K562 (cell line): ENCODE results near the gene KIF23. TPM values are rescaled to one million over a fixed set of nuclear protein-coding genes. Genes with fewer than 3 reads are reported as not detected.

ENCODE experiments used
- ATAC-seq: fragments of 200-7000 bp; cut with Tn5 transposase; 3 replicates; pipeline ENCODE4 v1.9.1; 2020; ENCODE audit warnings: moderate library complexity
- BruUV-seq: library from RNA; stranded (reverse); fragments of 400-500 nt; replicated peaks from 2 replicates; lab custom pipeline; 2021; lab: Mats Ljungman, UMichigan
- CTCF ChIA-PET: fragments of 300-600 bp; formaldehyde crosslinking; extraction: SDS; loops from one replicate; lab custom pipeline; 2021; ENCODE audit warnings: low intra/inter-chr PET ratio; lab: Yijun Ruan, JAX
- POLR2A ChIA-PET: fragments of 300-600, 350-650 bp; sonication (Branson Sonifier 250); formaldehyde crosslinking; extraction: SDS; loops from one replicate; lab custom pipeline; 2021; ENCODE audit warnings: antibody characterized with exemption, inconsistent platforms; lab: Yijun Ruan, JAX
- DNase-seq, 4 experiments: peaks; one replicate each; pipeline versions ENCODE4 v3.0.0 to v3.0.0-alpha.2; 2011 to 2018; ENCODE audit warnings: low spot score in 3 of 4, mixed read lengths in 3 of 4; ENCODE audit errors: extremely low read depth in 1 of 4
- FAIRE-seq: peaks from 2 replicates; lab custom pipeline; 2011; peaks lifted over from hg19 to GRCh38; lab: Jason Lieb, UNC
- H2AFZ ChIP-seq: 2 replicates; pipeline ENCODE4 v1.6.0; 2011; ENCODE audit warnings: low read depth, low read length, control low read depth, inconsistent platforms
- H3K27ac ChIP-seq: fragments of 200-600 bp; 3 replicates; pipeline ENCODE4 v1.8.0; 2011; ENCODE audit warnings: low read depth, mild to moderate bottlenecking, control low read depth, inconsistent platforms, low read length, moderate library complexity, mixed read lengths; ENCODE audit errors: extremely low read depth
- H3K27me3 ChIP-seq, 2 experiments: fragments of 300-600 bp in 1 of 2; 2 replicates in 1 of 2; 3 replicates in 1 of 2; pipeline versions ENCODE4 v1.6.0 to v1.8.0; 2011; ENCODE audit warnings: inconsistent platforms in 2 of 2, low read length in 2 of 2, mild to moderate bottlenecking in 1 of 2, mixed read lengths in 1 of 2, moderate library complexity in 1 of 2; ENCODE audit not compliant: control insufficient read depth in 2 of 2, insufficient read depth in 2 of 2
- H3K36me3 ChIP-seq: fragments of 300-600 bp; 3 replicates; pipeline ENCODE4 v1.8.0; 2011; ENCODE audit warnings: mild to moderate bottlenecking, low read length, inconsistent platforms; ENCODE audit not compliant: control insufficient read depth, insufficient read depth
- H3K4me1 ChIP-seq, 2 experiments: fragments of 200-600 bp in 1 of 2; replicated peaks in 1 of 2; 2 replicates in 1 of 2; 3 replicates in 1 of 2; pipeline versions ENCODE4 v1.5.1 to v1.8.0; 2011; ENCODE audit warnings: inconsistent platforms in 2 of 2, low read length in 2 of 2, mild to moderate bottlenecking in 1 of 2, mixed read lengths in 1 of 2, moderate library complexity in 1 of 2; ENCODE audit not compliant: control insufficient read depth in 2 of 2, insufficient read depth in 2 of 2
- H3K4me2 ChIP-seq: 2 replicates; pipeline ENCODE4 v1.6.1; 2011; ENCODE audit warnings: low read length, control low read depth, inconsistent platforms, mixed read lengths; ENCODE audit not compliant: insufficient read depth
- H3K4me3 ChIP-seq: fragments of 200-600 bp; sonication (generic), shearing (Covaris generic); 2 replicates; pipeline ENCODE4 v1.5.1; 2016; ENCODE audit warnings: control low read depth, inconsistent platforms
- H3K79me2 ChIP-seq: fragments of 200-600 bp; 3 replicates; pipeline ENCODE4 v1.8.0; 2011; ENCODE audit warnings: low read length, inconsistent platforms; ENCODE audit not compliant: control insufficient read depth, insufficient read depth
- H3K9ac ChIP-seq, 2 experiments: 2 replicates each; pipeline versions ENCODE4 v1.6.0 to v1.6.1; 2011; ENCODE audit warnings: low read depth in 2 of 2, low read length in 2 of 2, control low read depth in 1 of 2, inconsistent platforms in 1 of 2, mild to moderate bottlenecking in 1 of 2, mixed read lengths in 1 of 2; ENCODE audit not compliant: insufficient read depth in 1 of 2
- H3K9me1 ChIP-seq: one replicate; pipeline ENCODE4 v1.6.0; 2011; ENCODE audit warnings: inconsistent platforms, mild to moderate bottlenecking, low read length, moderate library complexity; ENCODE audit not compliant: control insufficient read depth, insufficient read depth
- H3K9me3 ChIP-seq: replicated peaks from 2 replicates; pipeline ENCODE4 v1.5.1; 2011; ENCODE audit warnings: low read depth, low read length, inconsistent platforms; ENCODE audit not compliant: control insufficient read depth, insufficient read depth
- H4K20me1 ChIP-seq: replicated peaks from 2 replicates; pipeline ENCODE4 v1.6.1; 2011; ENCODE audit warnings: low read length, inconsistent platforms, mixed read lengths; ENCODE audit not compliant: control insufficient read depth, insufficient read depth
- MNT ChIP-seq, 2 experiments: fragments of 450-650 bp; conservative IDR thresholded peaks; 2 replicates each; pipeline ENCODE4 v1.6.1; 2017; ENCODE audit warnings: mild to moderate bottlenecking in 2 of 2, moderate library complexity in 2 of 2
- RAD21 ChIP-seq, 2 experiments: fragments of 250-450 bp in 1 of 2; fragments of 450-650 bp in 1 of 2; sonication (Bioruptor Pico) in 1 of 2; formaldehyde crosslinking in 1 of 2; IDR thresholded peaks in 1 of 2; conservative IDR thresholded peaks in 1 of 2; 2 replicates each; pipeline versions ENCODE4 v1.4.0 to v1.8.0; 2020 to 2022; ENCODE audit warnings: mild to moderate bottlenecking in 2 of 2, moderate library complexity in 1 of 2
- THAP7 ChIP-seq: fragments of 250-450 bp; sonication (Bioruptor Pico); IDR thresholded peaks from 2 replicates; pipeline ENCODE4 v1.5.0; 2021
- USF2 ChIP-seq: sonication (generic); formaldehyde crosslinking; IDR thresholded peaks from 2 replicates; pipeline ENCODE4 v1.5.0; 2020; ENCODE audit warnings: missing genetic modification reagents
- WGBS: fragments of 100-300 bp; shearing (Covaris generic); methylation state at CpG from one replicate; pipeline ENCODE4 v1.1.6; 2016; ENCODE audit warnings: low coverage, mixed read lengths; ENCODE audit not compliant: insufficient coverage; ENCODE audit errors: missing lambda C conversion rate; 5-methylcytosine and 5-hydroxymethylcytosine counted together
- in situ Hi-C: fragments of 300-500 bp; cut with MboI; formaldehyde crosslinking; loops from 4 replicates; pipeline ENCODE4 v1.15.0; 2018; ENCODE audit warnings: inconsistent platforms, mixed read lengths
- intact Hi-C: fragments of 100-400 bp; cut with micrococcal nuclease; formaldehyde crosslinking; loops from 2 replicates; pipeline ENCODE4 v1.14.2; 2022
- polyA plus RNA-seq, 8 experiments: library from polyadenylated mRNA; depleted of rRNA in 4 of 8; stranded (reverse) in 5 of 8; unstranded in 3 of 8; fragments of >200 nt; fragmentation: Nextera tagmentation in 2 of 8; fragmentation: Illumina TruSeq in 1 of 8; extraction: Ambion mirVana in 2 of 8; extraction: Trizol in 1 of 8; gene quantifications; 2 replicates each; pipeline versions ENCODE4 v1.2.1 to v1.2.3, GENCODE V29; 2011 to 2014; ENCODE audit warnings: inconsistent platforms in 1 of 8, missing spikeins in 1 of 8
- total RNA-seq, 7 experiments: library from RNA; depleted of rRNA in 6 of 7; stranded (reverse); fragments of >200 nt in 6 of 7; fragmentation: Illumina TruSeq in 2 of 7; extraction: Trizol in 2 of 7; gene quantifications; 2 replicates each; pipeline versions ENCODE4 v1.2.1 to v1.2.3, GENCODE V29; 2011 to 2021; ENCODE audit warnings: low replicate concordance in 1 of 7

KIF23 gene
- total and polyA plus RNA-seq, 9 of the 15 experiments (the other 6 are each of a cell fraction or from before 2014, with no cell fraction given), result 29.4 to 58.2 (median 41.9) TPM

- H3K4me2 ChIP-seq, result no peak overlapping the region
- BruUV-seq, result no TSS peak
- no peak overlapping the region for H2AFZ ChIP-seq
- H4K20me1 ChIP-seq, result no peaks in the 10 kb centered on the region
- no peak overlapping the region for H3K27ac ChIP-seq
- H3K27me3 ChIP-seq, result no peaks in the 10 kb centered on the region; a peak in 1 of 5 replicates
- no peaks in the 10 kb centered on the region for H3K9me3 ChIP-seq
- in situ Hi-C loops, result no loop called here
- no peak for ATAC-seq
- H3K4me3 ChIP-seq, result no peak overlapping the region
- ChIA-PET POLR2A (interaction anchor here (0.9 kb wide), 1 partner anchor 9 kb away, joined by 3 read pairs; no protein-coding TSS in a partner anchor), CTCF (no interaction called here)
- no peaks in the 10 kb centered on the region for H3K4me1 ChIP-seq
- no peaks in the 10 kb centered on the region for H3K9me1 ChIP-seq
- TF ChIP-seq MNT (conservative IDR thresholded peaks at IDR 0.05) (no peak), USF2 (CRISPR knock-in tag) (no peak), THAP7 (CRISPR knock-in tag) (no peak), RAD21 (CRISPR knock-in tag; conservative IDR thresholded peaks at IDR 0.05 in 1 of 2, IDR thresholded peaks at IDR 0.05 in 1 of 2) (no peak)
- TF ChIP-seq, all 486 proteins: peak for 0
- H3K9ac ChIP-seq, result no peak overlapping the region
- FAIRE-seq (no peak), DNase-seq (no peak)
- WGBS, result 34% methylated on average over 3 of the region's 3 CpGs
- no peaks in the 10 kb centered on the region for H3K79me2 ChIP-seq
- intact Hi-C loops, result no loop called here
- no peaks in the 10 kb centered on the region for H3K36me3 ChIP-seq
Observed at GRCh38 chr15:69407719-69408400, 6.3 kb upstream of the KIF23 start.
